GM18873 (cell line): ENCODE results near the gene HOOK1.

ENCODE experiments used
- ATAC-seq: cut with Tn5 transposase; IDR thresholded peaks from one replicate; pipeline ENCODE4 v1.9.1; 2021; ENCODE audit warnings: mild to moderate bottlenecking, moderate library complexity, moderate number of reproducible peaks; ENCODE audit not compliant: unreplicated experiment, low FRiP score

Gene HOOK1

GRCh38 chr1:59814901-59815825 lies at the start of gene HOOK1:
HOOK1 (plus strand) TSS chr1:59814949; CDS start chr1:59815118, 169 bp downstream.
- ATAC-seq, result peak; percentile 5

GRCh38 chr1:59765011-59765730 lies 49.6 kb upstream of the HOOK1 start:
- no peak for ATAC-seq

DNA sequence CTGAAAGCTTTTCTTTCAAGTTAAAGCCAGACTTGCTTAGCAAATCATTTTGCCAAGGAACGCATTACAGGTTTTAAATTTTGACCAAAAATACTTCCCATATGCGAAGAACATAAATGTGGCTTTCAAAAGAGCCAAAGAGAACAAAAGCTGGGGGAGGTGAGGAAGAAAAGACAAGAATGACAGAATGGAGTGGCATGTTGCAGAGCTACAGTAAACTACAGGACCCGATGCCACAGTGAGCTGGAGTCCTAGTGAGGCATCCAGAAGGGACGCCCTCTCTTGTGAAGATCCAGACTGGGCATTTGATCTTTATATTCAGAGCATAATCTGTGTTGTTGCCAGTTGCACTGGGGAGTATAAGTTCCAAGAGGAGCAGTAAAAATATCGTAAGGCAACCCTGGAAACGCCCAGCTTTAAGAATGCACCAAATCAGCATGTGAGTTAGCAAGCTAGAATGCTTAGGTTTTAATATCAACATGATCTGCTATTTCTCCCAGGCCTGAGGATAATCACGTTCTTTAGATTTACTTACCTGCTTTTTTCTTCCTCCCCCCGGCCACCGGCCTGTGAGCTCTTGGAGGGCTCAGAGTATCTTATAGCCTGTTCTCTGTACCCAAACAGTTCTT lies 48.4 kb upstream of the HOOK1 start:
- no peak for ATAC-seq

DNA sequence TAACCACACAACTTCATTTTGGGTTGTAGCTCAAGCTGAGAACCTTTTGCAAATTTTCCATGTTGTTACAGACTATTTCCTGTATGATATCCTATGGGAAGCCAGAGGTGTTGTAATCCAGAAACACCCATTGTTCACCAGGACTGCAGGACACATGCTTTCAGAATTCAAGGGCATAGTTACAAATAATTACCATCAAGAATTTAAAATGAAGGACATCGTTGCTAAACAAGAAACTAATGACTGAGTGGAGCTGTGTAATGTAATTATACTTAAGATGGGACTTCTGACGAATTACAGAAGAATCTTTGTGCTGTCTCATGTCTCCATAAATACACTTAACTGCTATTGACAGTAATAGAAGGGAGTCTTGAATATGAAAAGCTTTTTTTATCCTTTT lies 47.6 kb upstream of the HOOK1 start:
- no peak for ATAC-seq

- ATAC-seq, result no peak
Measured at GRCh38 chr1:59768792-59769735, 45.7 kb upstream of the HOOK1 start.

- no peak for ATAC-seq
Measured at GRCh38 chr1:59769736-59770095, 45.0 kb upstream of the HOOK1 start.

GRCh38 chr1:59771361-59771760 lies 43.4 kb upstream of the HOOK1 start:
- ATAC-seq, result no peak

- ATAC-seq, result no peak
Measured at GRCh38 chr1:59775480-59775879, 39.3 kb upstream of the HOOK1 start.

DNA sequence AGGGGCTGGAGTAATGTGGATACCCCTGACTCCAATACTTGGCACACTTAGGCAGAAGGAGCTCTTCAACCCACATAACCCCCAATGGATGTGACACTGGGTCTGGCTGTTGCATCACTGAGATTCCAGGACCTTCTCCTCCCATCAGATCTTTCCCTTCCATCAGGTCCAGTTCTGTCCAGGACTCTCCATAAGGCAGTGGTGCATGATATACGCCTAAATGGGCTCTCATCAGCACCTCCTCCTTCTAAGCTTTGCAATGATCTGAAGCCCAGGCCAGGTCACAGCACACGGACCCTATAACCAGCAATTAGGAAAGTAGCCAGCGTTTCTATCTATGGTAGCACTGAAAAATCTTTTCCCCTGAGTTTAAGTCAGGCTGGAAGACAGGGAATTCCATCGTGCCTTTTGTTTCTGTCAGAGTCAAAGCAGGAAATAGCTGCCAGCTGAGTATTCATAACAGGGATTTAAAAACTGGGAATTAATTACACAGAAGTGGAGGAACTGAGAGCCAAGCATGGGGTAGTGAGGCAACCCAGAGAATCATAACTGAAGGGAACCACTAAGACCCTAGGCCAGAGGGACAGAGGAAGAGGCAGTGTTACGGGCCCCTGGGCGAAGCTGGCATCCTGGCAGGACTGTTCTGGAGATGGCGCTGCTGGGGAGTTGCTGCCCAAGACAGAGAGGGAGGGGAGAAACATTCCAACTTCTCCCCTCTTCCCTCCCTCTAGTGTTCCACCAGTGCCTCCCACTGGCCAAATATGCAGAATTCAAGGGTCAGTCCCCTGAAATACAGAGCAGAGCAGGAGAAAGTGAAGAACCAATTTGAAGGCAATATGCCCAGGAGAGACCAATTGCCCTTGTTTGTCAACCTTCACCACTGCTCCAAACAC lies 37.5 kb upstream of the HOOK1 start:
- ATAC-seq, result no peak

DNA sequence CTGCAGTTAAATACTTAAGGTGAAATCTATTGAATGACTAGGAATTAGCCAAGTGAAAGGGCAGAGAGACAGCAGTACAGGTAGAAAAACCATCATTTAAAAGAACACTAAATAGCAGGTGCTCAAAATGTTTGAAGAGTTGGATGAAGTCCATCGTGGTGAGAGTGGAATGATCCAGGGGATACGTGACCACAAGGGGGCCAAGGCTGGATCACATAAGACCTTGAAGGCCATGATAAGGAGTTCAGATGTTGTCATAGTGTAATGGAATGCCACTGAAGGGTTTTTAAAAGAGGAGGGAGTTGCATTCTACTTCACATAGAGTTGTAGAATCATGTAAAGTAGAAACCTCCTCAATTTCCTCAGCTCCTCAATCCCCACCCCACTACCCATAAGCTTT lies 34.8 kb upstream of the HOOK1 start:
- ATAC-seq, result no peak

DNA sequence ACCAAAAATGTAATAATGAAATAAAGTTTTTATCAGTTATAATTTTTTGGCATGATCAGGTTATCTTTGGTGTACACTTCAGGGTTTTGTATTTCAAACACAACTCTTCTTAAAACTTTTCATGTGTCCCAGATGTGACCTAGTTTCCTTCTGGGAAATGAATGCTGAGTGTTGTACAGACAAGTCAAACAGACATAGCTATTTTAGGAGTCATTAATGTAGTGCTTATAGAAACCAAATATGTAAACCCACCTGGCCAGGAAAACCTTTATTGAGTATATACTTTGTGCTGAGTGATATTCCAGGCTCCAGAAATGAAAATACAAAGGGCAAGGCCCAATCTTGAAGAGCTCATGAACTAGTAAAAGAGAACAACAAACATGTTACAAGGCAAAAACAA lies 25.9 kb upstream of the HOOK1 start:
- ATAC-seq, result no peak

GRCh38 chr1:59798600-59798999 lies 16.1 kb upstream of the HOOK1 start:
- no peak for ATAC-seq

- no peak for ATAC-seq
Measured at GRCh38 chr1:59803458-59804038, 11.2 kb upstream of the HOOK1 start.

- no peak for ATAC-seq
Measured at GRCh38 chr1:59804301-59804700, 10.4 kb upstream of the HOOK1 start.

- no peak for ATAC-seq
Measured at GRCh38 chr1:59805554-59805953, 9.2 kb upstream of the HOOK1 start.

GRCh38 chr1:59814180-59814900 lies 409 bp upstream of the HOOK1 start:
- peak; percentile 98 for ATAC-seq

DNA sequence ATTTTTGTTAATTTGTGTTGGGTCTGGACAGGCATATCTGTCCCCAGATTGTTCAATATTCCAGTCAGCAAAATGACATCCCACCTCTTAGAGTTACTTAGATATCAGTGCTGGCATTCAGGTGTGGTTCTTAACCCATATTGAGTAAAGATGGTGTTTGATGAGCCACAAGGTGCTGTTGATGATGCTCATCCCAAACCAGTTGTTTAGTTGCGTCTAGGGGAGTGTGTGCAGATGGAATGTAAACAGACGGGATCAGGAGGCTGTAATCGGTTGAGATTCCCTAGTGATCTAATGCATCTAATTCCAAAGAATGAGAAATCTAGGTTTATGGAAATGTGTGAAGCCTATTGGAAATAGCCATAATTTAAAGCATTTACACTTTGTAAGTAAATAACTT lies 1.1 kb downstream of the HOOK1 start:
- no peak for ATAC-seq

GRCh38 chr1:59816318-59816878 lies 1.6 kb downstream of the HOOK1 start:
- no peak for ATAC-seq
